ENCODE measurements around the gene CNGA3.
"Not testable (repeated sequence)": the region's sequence is repeated elsewhere in the genome, so short reads cannot be mapped to it uniquely, and the experiment has no call there.

The CNGA3 gene

DNA sequence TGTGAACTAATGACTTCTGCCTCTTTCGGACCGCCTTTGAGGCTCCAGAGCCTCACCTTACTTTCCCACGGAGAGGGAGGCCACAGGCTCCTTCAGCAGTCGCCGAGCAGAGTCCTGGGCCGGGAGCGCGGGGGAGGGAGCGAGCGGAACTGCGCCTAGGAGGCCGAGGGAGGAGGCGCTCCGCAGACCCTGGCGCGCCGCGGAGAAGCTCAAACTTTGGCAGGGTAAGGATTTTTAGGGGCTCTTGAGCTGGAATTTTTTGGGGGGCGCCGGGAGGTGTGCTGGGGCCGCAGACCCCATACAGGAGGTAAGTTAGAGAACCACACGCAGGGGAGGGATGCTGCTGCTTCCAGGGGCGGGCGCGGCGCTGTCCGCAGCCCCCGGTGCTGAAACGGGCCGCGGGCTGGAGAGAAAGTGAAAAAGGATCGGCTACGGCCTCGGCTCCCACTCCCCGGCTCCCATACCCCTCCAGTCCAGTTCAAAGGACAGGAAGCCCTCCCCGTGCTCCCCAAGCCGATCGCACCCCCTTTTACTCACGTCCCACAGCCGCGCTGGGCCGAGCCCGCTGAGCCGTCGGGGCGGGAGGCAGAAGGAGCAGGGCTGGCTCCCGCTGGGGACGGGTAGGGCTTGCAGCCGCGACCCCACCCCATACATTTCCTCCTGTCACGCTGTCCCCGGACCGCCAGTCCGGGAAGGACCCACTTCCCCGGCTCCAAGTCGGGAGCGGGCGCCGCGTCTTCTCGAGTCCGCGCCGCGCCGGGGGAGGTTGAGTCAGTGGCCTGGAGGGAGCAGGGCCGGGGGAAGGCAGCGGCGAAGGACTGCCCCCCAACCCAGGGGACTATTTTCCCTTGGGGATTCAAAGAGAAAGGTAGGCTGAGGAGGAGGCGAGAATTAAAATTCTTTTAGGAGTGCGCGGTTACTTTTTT, at the start of gene CNGA3:
Gene CNGA3 (plus strand): TSS at position 146 of the 926 bp plus-strand sequence. CDS start 23,520 bp downstream, outside the sequence.
- DNase-seq = peak in 1 of 2 donors; percentile 14

DNA sequence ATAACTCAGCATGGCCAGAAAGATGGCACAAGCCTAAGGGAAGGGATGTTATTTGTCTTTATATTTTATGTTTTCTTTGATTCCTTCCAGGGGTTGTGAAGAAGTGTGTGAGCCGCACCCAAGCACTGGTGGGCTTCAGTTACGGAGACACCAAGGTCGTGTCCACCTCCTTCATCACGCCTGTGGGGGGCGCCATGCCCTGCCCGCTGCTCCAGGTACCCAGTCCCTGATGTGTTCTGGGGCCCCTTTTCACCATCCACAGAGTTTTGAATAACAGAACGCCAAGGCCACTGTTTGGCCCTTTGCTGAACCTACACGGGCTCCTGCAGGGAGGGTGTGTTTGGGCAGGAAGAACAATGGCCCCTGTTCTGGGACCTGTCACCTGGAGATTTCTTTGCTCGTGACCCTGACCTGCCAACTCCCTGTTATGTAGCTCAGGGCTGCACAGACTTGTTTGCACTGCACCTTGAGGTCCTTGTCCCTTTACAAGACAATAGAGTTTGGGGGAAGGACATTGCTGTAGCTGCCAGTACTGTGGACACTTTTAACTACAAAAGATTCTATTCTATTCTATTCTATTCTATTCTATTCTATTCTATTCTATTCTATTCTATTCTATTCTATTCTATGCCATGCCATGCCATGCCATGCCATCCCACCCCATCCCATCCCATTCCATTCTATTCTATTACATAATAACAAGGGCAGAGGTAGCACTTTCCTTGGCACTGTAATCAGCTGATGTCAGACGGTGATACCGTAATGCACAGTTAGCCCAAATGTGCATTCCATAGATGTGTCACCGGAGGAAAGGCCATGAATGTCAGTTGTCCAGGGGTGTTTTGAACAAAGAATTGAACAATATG, 48.2 kb upstream of the CNGA3 start:
- no peak for DNase-seq

DNA sequence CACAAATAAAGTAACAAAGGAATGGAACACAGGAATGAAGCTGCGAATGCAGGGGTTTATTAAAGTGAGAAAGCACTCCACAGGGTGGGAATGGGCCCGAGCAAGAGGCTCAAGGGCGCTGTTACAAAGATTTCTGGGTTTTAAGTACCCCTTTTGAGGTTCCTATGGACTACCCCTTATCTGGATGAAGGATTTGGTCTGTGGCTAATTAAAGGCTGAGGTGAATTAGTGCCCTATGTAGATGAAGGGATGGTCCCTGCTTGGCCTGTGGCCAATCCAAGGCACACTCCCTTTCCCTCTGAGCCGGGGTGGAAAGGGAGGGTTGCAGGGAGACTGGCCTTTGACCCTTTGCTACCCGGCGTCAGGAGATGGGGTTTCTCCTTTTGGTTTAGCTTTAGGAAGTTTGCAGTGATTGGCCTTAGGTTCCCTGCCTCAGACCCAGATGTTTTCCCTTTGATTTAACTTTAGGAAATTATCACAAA, 47.5 kb upstream of the CNGA3 start:
- DNase-seq = no peak

DNA sequence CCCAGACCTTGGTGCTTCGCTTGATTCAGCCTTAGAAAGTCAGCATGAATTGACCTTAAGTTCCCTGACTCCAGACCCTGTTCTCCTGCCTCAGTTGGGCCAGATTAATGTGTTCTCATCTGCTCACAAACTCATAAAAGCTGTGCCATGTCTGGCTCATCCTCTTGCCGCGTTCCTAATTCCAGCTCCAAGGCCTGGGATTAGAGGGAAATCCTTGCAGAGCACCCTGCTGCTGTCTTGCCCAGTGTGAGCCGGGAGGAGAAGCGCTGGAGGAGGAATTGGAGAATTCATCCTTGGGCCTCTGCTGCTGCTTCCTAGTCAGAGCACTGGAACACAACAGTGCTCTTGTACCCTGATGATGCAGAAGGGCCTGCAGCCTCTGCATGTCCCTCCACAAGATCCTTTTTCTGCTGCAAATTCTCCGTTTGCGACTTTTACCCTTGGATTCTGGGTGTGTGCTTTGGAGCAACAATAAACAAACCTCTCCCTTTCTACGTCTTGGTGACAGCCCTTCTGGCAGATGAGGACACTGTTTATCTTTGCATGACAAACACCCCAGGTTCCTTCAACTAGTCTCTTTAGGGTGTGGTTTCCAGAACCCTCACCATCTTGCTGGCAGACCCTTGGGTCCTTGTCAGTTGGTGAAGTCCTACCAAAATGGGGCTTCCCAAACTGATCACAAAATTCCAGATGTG, 46.9 kb upstream of the CNGA3 start:
- no peak for DNase-seq

GRCh38 chr2:98300141-98300874, 45.9 kb upstream of the CNGA3 start:
- no peak for DNase-seq

GRCh38 chr2:98301469-98301868, 44.8 kb upstream of the CNGA3 start:
- DNase-seq = no peak

GRCh38 chr2:98307131-98307696, 39.0 kb upstream of the CNGA3 start:
- DNase-seq = not testable (repeated sequence)

DNA sequence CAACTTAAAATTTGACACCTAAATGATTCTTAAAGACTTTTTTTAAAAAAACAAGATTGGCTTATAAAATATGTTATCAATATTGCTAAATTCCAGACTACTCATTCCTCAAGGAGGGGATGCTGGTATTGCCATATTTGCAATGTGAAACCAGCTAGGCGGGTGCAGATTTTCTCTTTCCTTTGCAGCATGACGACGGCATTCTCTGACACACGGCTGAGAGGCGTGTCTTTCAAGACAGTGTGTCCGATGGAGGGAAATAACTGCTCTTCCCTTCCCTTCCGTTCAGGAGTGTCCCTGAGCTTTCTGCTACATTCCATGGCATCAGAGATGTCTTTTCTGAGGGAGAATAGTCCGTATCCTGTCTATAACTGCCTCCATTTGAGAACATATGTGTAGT, 38.2 kb upstream of the CNGA3 start:
- no peak for DNase-seq

GRCh38 chr2:98308532-98308931, 37.7 kb upstream of the CNGA3 start:
- no peak for DNase-seq

- no peak for DNase-seq
Observed at GRCh38 chr2:98309580-98309979, 36.7 kb upstream of the CNGA3 start.

DNA sequence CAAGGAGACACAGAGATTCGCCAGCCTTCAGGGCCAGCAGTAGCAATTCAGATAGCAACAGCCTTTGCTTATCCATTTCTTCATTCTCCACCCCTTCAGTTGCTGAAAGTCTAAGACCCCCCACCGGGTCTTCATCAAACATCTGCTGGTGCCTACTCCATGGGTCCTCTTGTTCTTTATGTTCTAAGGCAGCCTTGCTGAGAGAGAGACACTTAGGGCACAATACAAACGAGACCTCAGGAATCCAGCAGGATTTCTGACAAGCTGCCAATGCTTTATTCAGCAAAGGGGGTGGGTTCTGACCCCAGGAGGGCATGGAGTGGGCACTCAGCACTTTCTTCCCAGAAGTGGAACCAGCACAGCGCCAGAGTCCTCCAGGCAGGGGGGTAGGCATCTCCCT, 36.2 kb upstream of the CNGA3 start:
- DNase-seq = no peak

DNA sequence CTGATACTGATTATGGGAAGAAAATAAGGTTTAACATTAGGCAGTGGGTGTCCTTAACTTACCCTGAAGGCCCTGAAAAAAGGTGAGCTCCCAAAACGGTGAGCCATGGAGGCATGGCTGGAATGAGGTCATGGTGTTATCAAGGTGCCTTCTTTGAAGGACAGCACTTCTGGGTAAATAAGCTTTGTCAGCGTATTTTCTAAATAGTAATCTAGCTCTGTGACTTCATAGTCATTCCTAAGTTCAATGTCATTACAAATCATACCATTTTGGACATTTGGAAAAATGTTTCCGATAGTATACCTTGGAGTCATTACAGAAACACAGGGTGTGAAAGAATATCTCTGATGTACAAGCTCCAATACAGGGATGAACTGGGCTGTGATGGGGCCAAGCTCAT, 35.2 kb upstream of the CNGA3 start:
- DNase-seq = no peak

DNA sequence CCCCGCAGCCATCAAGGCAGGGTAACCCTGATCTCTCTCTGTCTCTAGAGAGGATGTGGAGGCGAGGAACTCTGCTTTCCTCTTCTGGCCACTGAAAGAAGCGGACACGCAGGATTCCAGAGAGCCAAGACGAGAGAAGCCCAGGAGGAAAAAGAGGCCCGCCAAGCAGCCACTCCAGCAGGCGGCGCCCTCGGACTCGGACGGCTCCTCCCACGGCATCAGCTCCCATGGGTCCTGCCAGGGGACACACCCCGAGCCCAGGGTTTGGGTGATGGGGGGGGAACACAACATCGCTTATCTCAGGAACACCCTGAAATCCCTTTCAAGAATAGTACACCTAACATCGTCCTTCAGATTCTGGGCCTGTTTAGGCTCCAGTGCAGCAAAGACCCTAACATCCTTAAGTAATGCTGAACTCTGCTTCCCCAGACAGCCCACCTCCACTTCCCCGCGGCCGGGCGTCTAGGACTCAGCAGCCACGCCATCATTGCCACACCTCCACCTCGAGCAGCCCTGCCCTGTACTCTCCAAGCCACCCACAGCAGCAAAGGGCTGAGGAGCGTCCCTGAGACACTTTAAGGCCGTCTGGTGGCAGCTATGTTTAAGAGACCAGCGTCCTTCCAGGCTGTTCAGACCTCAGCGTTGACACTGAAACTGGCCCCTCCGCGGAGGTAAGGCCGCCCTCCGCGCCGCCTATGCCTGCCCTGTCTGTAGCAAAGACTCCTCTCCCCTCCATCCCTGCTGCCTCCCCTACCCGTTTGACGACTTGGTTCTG, 34.3 kb upstream of the CNGA3 start:
- no peak for DNase-seq

GRCh38 chr2:98313492-98314250, 32.6 kb upstream of the CNGA3 start:
- no peak for DNase-seq

DNA sequence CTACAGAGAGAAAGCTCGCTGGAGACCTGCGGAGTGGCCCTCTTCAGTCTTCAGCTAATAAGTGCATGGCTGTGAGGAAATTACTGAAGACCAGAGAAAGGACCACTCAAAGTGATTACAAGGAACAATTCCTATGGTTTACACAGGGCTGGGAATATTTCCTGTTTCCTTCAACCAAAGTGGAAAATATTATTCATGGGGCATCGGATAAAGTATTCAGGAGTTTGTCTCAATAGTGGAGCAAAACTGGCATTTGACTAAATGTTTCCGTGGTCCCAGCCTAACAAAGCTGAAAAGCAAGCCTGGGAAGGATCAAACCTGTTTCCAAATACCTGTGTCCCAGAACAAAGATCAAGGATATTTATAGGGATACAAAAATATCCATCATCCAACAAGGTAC, 32.0 kb upstream of the CNGA3 start:
- DNase-seq = no peak

GRCh38 chr2:98315957-98316356, 30.3 kb upstream of the CNGA3 start:
- no peak for DNase-seq

DNA sequence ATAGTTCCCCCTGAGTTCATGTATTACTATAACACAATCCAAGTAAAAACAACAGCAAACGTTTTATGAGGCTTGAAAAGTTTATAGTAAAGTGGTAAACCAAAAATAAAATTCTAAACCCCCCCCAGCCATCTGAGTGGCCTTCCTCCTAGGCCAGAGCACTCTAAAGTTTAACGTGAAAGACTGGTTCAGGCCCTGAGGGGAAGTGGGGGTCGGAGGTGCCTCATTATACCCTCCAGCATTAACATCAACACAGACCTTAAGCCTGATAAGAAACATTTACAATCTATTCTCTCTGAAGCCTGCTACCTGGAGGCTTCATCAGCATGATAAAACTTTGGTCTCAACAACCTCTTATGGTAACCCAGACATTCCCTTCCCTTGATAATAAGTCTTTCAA, 29.0 kb upstream of the CNGA3 start:
- DNase-seq = no peak

DNA sequence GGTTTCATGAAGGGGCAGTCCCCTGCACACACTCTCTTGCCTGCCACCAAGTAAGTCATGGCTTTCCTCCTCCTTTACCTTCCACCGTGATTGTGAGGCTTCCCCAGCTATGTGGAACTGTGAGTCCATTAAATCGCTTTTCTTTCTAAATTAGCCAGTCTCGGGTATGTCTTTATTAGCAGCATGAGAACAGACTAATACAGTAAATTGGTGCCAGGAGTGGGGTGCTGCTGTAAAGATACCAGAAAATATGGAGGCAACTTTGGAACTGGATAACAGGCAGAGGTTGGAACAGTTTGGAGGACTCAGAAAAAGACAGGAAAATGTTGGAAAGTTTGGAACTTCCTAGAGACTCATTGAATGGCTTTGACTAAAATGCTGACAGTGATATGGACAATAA, 26.1 kb upstream of the CNGA3 start:
- DNase-seq = not testable (repeated sequence)

DNA sequence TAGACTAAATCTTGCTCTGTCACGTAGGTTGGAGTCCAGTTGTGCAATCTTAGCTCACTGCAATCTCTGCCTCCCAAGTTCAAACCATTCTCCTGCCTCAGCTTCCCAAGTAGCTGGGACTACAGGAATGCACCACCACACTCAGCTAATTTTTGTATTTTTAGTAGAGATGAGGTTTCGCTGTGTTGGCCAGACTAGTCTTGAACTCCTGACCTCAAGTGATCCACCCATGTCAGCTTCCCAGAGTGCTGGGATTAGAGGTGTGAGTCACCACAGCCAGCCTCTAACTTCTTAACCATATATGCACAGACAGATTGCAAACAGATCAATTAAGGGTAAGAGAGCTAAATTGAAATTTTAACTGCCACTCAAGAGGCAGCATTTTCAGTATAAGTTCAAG, 22.1 kb upstream of the CNGA3 start:
- no peak for DNase-seq

DNA sequence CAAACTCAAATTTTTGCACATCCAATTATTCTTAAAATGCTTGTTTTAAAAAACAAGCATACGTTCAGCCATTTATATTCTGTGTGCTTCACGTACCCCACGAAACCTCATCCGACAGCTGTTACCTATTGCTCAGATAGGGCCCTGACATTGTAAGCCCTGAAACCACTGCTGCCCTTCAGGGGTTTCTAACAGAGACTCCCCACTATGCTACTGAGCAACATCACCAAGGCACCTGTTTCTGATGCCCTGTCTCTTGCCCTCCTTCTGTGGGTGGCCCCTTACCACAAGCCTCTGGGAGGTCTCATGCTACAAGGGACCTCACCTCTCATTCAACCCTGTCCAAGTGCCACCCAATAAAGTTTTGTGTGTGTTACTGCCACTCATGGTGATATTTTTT, 18.5 kb upstream of the CNGA3 start:
- DNase-seq = no peak
